ENCODE data around the gene OR2AG1.

The OR2AG1 gene

GRCh38 chr11:6833356-6833755 lies 50.5 kb downstream of the OR2AG1 start:
- TF ChIP-seq CTCF (conservative IDR thresholded peaks at IDR 0.05), result no peak
- TF ChIP-seq ZFX (IDR thresholded peaks at IDR 0.05), result no peak
- H3K27ac ChIP-seq, result no peak overlapping the region

- no peak overlapping the region for H3K27ac ChIP-seq
- no peak for TF ChIP-seq CTCF (conservative IDR thresholded peaks at IDR 0.05)
- TF ChIP-seq ZFX (IDR thresholded peaks at IDR 0.05), result no peak
These were observed 51.2 kb downstream of the OR2AG1 start for GRCh38 chr11:6834021-6834420.
